GM10248 (cell line): ENCODE results near the gene HSD17B13.
"Not testable (repeated sequence)": the region's sequence is repeated elsewhere in the genome, so short reads cannot be mapped to it uniquely, and the experiment has no call there.

Experiments
- CTCF ChIA-PET: fragments of 300-600 bp; sonication (Branson Sonifier 250); formaldehyde crosslinking; extraction: SDS; loops from one replicate; lab custom pipeline; 2021; ENCODE audit warnings: antibody characterized with exemption; lab: Yijun Ruan, JAX
- POLR2A ChIA-PET: fragments of 350-650 bp; sonication (Branson Sonifier 250); formaldehyde crosslinking; extraction: SDS; loops from one replicate; lab custom pipeline; 2020; ENCODE audit warnings: antibody characterized with exemption; lab: Yijun Ruan, JAX
- DNase-seq: peaks from one replicate; pipeline ENCODE4 v3.0.0; 2012; ENCODE audit errors: extremely low spot score
- CTCF ChIP-seq: IDR thresholded peaks from 2 replicates; pipeline ENCODE4 v1.5.1; 2012; ENCODE audit warnings: mild to moderate bottlenecking, low read depth; ENCODE audit errors: extremely low read depth, missing control alignments, control extremely low read depth

HSD17B13 gene

GRCh38 chr4:87359258-87359657, 36.6 kb upstream of the HSD17B13 start:
- ChIA-PET CTCF (interaction anchor here (1.2 to 4.2 kb wide), 3 partner anchors 17 to 112 kb away, joined by 3 to 21 read pairs (median 6); no protein-coding TSS in a partner anchor), POLR2A (no interaction called here)

GRCh38 chr4:87356832-87357526, 34.3 kb upstream of the HSD17B13 start:
- ChIA-PET CTCF (interaction anchor here (0.7 to 4.2 kb wide), 3 partner anchors 109 to 483 kb away, joined by 3 to 21 read pairs (median 3); no protein-coding TSS in a partner anchor), POLR2A (no interaction called here)
- DNase-seq = no peak

More at GRCh38 chr4:87359258-87359657, 36.6 kb upstream of the HSD17B13 start:
- TF ChIP-seq CTCF = no peak
- DNase-seq = no peak

GRCh38 chr4:87354168-87355102, 31.8 kb upstream of the HSD17B13 start:
- no peak for DNase-seq
- no peak for TF ChIP-seq CTCF
- CTCF ChIA-PET = interaction anchor here (0.8 to 2.5 kb wide), 22 partner anchors 9 to 499 kb away, joined by 3 to 17 read pairs (median 4); no protein-coding TSS in a partner anchor
- POLR2A ChIA-PET = no interaction called here

More at GRCh38 chr4:87356832-87357526, 34.3 kb upstream of the HSD17B13 start:
- no peak for TF ChIP-seq CTCF

- peak; percentile 66 for TF ChIP-seq CTCF
- ChIA-PET POLR2A (interaction anchor here (0.6 kb wide), 1 partner anchor 959 kb away, joined by 4 read pairs; no protein-coding TSS in a partner anchor), CTCF (interaction anchor here (0.8 to 2.5 kb wide), 22 partner anchors 9 to 500 kb away, joined by 3 to 17 read pairs (median 4); no protein-coding TSS in a partner anchor)
- DNase-seq = peak; percentile 51
Measured at GRCh38 chr4:87353592-87353991, 30.9 kb upstream of the HSD17B13 start.

- CTCF ChIA-PET = no interaction called here
- TF ChIP-seq CTCF = no peak
- no peak for DNase-seq
- POLR2A ChIA-PET = no interaction called here
Measured at GRCh38 chr4:87345139-87345538, 22.5 kb upstream of the HSD17B13 start.

GRCh38 chr4:87342872-87343271, 20.2 kb upstream of the HSD17B13 start:
- CTCF ChIA-PET = interaction anchor here (1.0 to 1.3 kb wide), 2 partner anchors 33 to 122 kb away, joined by 3 to 4 read pairs; no protein-coding TSS in a partner anchor

GRCh38 chr4:87341954-87342635, 19.4 kb upstream of the HSD17B13 start:
- CTCF ChIA-PET = interaction anchor here (1.0 to 1.3 kb wide), 3 partner anchors 11 to 123 kb away, joined by 3 to 4 read pairs (median 3); no protein-coding TSS in a partner anchor
- POLR2A ChIA-PET, DNase-seq: not testable (repeated sequence)

More at GRCh38 chr4:87342872-87343271, 20.2 kb upstream of the HSD17B13 start:
- POLR2A ChIA-PET = no interaction called here
- DNase-seq = no peak
- no peak for TF ChIP-seq CTCF
